GM19239 (cell line): ENCODE results near the gene CARMIL1.

Experiments used
- DNase-seq: peaks from one replicate; pipeline ENCODE4 v3.0.0; 2011; ENCODE audit warnings: low spot score; ENCODE audit not compliant: insufficient read length
- FAIRE-seq: peaks from 2 replicates; lab custom pipeline; 2011; peaks lifted over from hg19 to GRCh38; lab: Jason Lieb, UNC

Gene CARMIL1

DNA sequence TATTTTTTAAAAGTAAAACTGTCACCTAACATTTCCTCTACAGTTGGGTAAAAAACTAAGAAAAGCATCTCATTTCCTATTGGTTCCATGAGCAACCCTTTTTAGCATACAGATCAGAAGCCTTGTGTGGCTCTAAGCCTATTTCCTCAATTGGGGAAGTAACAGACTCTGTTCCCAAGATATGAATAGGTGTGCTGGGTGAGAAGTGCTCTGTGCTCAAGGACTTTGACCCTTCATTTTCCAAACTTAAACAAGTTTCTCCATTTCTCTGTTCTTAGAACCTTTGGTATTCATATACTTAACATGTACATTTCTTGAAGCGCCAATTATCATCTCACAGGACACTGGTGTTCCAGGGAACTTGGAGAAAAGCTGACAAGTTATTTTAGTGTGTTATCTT is 24.1 kb downstream of the CARMIL1 start:
- DNase-seq (no peak), FAIRE-seq (no peak)

DNA sequence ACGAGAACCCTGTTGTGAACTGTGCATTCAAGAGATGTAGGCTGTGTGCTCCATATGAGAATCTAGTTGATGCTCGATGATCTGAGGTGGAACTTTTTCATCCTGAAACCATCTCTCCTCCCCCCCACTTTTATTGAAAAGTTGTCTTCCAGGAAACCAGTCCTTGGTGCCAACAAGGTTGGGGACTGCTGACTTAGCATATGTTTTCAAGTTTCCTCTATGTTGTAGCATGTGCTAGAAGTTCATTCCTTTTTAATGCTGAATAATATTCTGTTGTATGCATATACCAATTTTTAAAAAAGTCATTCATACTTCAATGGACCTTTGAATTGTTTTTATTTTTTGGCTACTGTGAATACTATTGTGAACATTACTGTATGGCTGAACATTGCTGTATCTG is 27.2 kb downstream of the CARMIL1 start:
- DNase-seq: no peak
- FAIRE-seq: no peak

DNA sequence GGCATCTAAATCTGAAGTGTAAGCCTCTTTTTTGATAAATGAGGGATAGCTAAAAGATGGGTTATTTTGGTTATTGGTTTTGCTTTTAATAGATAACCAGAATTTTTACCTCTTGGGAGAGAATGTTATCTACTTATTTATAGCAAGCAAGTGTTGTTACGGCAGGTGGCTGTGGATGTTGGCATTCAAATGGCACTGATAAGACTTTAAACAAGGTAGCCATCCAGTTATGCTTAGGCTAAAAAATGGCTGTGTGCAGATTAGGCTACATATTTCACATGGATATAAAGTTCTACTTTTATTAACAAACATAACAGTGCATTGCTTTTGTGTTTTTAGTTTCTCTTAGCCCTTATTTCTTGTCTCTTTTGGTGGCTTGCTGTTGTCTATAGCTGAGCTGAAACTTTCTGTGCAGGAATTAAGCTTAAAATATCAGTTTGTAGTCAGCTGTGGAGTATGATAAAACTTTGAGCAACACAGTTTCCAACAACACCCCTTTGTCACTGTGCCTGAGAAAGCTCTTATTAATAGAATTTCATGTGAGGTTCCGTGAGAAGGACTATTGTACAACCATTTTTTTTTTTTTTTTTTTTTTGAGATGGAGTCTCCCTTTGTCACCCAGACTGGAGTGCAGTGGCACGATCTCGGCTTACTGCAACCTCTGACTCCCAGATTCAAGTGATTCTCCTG is 28.8 kb downstream of the CARMIL1 start:
- FAIRE-seq: no peak
- no peak for DNase-seq

DNA sequence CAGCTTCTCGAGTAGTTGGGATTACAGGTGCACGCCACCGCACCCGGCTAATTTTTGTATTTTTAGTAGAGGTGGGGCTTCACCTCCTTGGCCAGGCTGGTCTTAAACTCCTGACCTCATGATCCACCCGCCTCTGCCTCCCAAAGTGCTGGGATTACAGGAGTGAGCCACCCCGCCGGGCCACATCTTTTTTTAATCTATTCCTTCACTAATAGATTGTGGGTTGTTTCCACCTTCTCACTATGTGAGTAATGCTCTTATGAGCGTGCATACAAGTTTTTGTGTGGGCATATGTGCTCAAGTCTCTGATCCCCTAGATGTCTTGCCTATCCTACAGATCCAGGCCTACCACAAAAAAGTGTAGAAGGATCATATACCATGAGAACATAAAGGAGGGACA is 30.7 kb downstream of the CARMIL1 start:
- no peak for DNase-seq
- no peak for FAIRE-seq

DNA sequence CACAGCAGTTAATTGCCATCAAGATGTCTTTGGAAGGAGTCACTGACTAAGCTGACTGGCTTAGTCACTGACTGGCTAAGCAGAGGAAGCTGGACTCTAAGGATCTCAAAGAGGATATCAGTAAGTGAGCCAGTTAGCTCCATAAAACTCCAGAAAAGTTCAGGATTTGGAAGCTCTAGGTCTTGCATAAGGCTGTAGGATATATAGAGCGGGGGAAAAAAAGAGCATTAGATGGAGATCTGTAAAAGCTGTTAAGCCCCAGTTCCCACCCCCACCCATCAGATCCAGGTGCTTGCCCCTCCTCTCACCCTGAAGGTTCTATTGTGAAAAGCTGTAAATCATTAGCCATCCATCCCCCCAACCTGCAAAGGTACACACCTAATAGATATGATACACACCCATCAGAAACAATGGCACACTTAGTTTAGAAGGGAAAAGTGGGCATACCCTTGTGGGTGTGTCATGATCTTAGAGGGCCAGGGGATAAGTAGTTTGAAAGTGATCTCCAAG is 32.2 kb downstream of the CARMIL1 start:
- no peak for DNase-seq
- FAIRE-seq: no peak

DNA sequence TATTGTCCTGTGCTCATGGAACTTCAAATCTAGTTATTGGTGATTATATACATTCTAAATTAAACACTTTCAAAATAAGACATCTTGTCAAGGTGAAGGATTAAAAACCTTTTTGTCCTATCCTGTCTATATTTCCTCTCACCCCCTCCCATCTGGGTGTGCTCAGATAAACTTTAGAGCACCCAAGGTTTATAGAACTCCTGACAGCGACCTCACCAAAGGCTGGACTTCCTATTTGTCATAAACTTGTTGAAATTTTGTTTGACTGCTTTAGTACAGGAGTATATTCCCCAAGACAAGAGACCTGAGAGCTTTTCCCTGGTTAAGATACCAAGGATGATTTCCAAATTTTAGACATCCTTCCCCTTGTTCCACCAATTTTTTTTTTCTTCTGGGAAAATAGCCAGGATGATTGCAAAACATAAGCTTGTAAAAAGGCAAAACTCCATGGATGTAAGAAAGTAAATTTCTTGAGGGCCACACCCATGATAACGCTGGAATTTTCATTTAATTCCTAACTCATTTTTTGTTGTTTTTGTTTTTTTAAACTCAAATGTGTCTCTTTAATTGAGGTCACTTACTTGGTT is 33.0 kb downstream of the CARMIL1 start:
- DNase-seq (no peak), FAIRE-seq (no peak)

DNA sequence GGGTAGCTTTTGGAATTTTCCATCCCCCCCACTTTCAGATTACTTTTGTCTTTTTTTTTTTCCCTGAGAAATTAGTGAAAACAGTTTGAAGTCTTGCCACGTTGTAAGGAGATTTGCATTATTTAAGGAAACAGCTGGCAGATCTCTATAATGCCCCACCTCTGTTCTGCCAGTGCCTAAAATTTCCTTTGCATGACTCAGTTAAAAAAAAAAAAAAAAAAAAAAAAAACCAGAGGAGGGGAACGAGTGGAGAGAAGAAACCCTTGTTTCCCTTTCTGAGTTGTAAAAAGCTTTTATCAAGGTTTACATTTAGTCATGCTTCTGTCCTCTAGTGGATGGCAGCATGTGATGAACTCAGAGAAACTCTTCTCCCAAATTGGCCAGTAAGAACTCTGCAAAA is 33.5 kb downstream of the CARMIL1 start:
- FAIRE-seq (no peak), DNase-seq (no peak)

DNA sequence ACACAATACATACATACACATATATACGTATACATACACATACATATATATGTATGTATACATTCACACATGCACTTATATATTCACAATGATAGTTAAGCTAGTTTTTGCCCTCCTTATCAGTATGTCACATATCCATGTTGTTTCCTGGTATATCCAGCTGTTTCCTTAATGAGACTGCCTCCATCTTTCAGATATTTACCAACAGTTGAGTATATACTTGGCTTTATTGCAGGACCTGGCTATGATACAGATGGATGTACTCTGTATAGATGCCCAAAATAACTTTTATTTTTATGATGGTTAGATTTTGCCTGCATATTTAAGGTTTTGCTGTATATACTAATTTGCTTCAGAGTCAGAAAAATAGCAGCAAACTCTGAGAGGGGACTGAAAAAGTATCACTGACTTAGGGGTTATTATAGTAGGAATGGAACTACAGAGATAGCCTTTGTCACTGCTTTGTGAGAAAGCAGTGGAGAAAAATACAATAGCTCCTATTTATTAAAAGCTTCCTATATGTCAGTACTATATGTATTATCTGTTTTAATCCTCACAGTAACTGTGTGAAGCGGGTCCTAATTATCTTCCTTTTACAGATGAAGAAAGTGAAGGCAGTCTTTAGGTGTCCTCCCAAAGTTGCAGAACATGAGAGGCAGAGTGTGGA is 35.5 kb downstream of the CARMIL1 start:
- DNase-seq: no peak
- FAIRE-seq: no peak

DNA sequence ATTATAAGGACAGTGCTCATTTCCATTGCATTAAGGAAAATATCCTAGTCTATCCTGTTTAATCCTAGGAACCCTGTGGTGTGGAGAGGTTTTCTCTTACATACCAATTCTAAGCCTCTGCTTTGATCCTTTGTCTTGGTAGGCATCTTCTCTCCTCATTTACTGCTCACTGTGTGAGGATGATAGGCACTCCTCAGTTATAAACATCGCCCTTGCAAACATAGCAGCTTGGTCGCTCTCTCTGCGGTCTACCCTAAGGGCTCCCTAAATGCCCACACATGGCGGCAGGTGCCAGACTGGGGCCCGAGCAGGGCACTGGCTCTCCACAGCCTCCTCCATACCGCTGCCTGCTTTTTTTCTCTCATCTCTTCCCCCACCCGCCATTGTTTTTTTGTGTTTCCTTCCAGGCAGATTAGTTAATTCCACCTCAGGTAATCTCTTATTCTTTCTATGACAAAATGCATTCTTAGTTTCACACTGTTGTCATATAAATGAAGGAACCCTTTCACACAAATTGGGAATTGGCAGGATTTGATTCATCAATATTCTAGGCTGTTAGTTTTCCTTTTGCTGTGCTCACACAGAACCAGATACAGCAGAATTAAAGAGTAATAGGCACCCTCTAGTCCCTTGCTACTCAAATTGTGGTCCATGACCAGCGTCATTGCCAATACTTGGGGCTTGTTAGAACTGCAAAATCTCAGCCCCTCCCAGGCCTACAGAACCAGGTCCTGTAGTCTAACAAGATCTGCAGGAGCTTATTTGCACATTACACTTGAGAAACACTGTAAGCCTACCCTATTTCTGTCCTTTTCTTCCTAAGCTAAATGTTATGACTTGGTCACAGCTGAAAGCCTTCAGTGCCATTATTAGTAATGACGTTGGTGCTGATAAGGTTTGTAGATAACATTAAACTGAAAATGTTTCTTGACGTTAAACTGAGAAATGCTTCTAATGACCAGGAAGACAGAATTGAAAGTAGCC is 36.3 kb downstream of the CARMIL1 start:
- no peak for DNase-seq

DNA sequence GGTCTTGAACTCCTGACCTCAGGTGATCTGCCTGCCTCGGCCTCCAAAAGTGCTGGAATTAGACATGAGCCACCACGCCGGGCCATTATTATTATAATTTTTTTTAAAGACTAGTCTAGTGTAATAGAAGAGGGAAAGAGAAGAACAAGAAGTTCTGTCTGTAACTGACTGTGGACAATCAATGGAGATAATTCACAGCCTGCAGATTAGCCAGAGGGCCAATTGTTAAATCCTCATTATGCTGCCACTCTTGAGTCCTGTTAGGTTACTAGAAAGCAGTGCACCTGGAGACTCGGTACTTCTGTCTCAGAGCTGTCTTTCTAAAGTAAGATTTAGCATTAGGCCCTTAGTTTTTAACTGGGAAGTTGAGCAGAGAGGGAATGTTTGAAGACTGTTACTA is 37.5 kb downstream of the CARMIL1 start:
- DNase-seq: no peak
- FAIRE-seq: no peak

More for the DNA sequence above, 36.3 kb downstream of the CARMIL1 start:
- FAIRE-seq: no peak

DNA sequence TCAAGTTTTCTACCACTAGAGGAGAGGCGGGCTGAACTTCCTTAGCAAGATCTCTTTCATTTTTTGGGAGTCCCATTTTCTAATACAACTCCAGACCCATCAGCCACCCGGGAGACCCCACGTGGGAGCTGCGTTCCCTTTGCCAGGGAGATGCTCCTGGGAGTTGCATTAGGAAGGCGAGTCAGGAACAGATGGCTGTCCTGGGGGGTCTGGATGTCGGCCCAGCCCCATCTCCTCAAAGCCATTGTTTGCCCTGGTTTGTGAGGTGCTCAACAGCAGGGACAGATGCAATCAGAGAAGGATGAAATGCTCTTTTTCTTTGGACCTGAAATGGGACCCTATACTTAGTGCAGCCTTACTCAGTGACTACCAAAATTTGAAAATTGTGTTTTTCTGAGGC is 39.4 kb downstream of the CARMIL1 start:
- DNase-seq: no peak
- no peak for FAIRE-seq

DNA sequence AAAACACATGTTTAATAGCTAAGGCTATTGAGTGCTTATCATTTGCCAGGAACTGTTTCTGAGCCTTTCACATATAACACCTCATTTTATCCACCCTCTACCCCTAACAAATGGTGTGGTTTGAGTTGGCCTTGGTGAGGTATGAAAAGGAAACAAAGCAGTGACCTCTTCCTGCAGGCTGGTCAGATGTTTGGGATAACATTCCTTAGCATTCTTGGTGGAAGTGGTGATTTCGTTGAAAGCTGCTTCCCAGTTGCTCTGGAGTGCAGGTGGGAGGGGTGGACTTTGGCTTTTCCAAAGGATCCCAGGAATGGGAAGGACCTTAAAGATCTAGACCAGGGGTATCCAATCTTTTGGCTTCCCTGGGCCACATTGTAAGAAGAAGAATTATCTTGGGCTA is 41.3 kb downstream of the CARMIL1 start:
- DNase-seq (no peak), FAIRE-seq (no peak)

DNA sequence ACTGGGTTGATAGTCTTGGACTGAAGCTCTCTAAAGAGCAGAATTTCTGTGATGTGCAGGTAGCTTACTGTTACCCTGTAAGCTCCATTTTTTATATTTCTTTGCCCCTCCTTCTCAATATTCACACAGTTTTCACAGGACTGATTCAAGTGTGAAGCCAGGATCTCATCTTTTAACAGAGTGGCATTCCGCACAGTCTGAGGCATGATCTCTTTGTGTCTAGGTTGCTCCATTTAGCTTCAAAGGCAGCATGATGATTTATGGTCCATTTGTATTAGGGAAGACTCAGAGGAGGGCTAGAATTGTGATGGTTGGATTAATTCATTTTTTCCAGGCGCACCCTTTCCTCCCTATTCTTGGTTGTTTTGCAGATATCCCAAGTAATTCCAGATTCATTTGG is 43.5 kb downstream of the CARMIL1 start:
- FAIRE-seq (no peak), DNase-seq (no peak)

DNA sequence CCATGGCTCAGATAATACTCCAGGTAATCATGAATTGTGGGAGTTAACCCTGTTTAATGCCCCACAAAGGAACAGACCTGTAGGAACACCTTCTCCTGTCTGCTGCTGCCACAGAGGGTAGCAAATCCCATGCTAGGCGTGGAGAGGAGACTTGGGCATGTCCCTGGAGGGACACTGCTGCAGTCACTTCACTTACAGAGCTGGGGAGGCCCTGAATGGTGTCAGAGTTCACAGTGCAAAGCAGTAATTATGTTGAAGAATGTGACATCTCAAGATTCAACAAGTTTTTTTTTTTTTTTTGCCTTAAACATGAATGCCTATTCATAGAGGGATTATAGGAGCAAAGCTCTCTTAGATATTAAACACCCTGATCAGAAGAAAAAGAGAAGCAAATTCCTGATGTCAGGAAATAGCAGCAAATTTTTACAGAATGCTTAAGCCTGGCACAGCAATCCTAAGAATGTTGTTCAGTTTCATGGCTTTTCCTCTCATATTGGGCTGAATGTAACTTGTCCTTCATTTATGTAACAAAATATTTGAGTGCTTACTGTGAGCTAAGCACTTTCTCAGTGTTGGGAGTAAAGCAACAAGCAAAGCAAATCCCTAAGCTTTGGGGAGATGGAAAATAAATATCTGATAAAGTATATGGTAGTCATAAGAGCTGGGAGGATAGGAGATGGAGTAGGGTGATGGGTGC is 45.0 kb downstream of the CARMIL1 start:
- DNase-seq: no peak
- FAIRE-seq: no peak

DNA sequence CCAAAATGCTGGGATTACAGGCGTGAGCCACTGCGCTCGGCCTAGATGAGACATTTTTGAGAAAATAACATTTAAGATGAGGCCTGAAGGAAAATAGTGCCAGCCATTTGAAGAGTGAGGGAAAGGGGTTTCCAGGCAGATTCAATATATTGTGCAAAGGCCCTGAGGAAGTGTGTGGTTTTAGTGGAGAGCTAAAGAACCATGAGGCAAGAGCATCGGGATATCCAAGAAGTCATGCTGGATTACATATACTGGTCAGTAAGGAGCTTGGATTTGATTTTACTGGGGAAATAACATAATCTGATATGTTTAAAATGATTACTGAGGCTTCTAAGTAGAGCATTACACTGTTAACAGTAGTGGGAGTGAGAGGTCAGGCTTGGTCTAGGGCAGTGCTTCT is 47.0 kb downstream of the CARMIL1 start:
- FAIRE-seq (no peak), DNase-seq (no peak)

DNA sequence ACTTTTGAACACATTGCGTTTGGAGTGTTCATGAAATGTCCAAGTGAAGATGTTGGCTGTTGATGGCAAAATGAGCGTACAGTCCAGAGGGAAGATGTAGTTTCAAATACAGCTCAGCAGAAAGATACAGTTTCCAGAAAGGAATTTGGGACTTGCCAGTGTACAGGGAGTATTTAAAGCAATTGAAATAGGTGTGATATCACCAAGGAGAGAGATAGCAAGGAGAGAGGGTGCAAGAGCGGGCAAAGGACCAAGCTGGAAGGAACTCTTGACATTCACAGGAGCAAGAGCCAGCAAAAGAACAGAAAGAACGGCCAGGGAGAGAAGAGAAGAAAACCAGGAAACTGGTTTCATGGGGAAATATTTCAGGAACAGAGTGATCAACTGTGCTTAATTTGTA is 47.8 kb downstream of the CARMIL1 start:
- DNase-seq (no peak), FAIRE-seq (no peak)

DNA sequence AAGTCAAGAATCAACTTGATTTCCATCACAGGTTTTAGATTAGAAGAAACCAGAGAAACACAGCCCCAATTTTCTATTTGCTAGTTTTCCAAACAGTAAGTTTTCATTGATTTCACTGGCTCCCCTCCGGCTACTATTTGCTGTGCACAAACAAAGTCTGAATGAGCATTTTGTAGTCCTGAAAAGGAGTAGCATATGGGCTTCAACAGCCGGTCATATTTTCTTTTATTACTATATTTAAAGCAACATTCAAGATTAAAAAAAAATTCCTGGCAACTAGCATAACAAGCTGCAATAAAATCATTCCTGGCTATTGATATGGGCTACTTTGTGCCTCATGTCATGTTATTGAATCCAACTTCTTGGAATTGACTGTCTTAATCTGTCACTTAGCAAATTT is 48.3 kb downstream of the CARMIL1 start:
- DNase-seq: no peak
- FAIRE-seq: no peak

DNA sequence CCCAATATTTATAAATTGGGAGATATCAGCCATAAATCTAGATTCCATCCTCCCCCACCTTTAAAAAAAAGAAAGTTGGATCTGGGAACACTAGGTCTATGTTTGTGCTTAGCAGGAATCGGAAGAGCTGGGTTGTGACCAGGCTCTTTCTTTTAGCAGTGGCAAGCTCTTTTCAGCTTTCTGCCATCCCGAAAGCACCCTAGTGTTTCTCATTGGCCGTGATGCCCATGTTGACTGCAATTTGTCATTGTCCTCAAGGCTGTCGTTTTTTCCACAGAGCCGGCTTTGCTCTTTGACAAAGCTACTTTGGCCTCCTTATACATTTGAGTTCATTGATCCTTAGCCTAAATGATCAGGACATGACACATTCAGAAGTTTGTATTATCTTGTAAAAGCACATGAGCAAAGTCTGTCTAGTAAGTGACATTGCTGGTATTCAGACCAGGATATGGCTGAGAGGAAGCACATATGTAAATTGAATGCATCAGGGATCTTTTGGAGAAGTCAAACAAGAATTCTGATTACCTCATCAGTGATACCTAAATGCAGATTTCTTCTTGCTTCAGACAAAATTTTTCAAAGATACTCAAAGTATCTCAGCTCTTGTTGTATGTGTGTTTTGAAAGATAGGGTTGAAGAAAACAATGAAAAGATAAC is 50.1 kb downstream of the CARMIL1 start:
- FAIRE-seq (no peak), DNase-seq (no peak)

DNA sequence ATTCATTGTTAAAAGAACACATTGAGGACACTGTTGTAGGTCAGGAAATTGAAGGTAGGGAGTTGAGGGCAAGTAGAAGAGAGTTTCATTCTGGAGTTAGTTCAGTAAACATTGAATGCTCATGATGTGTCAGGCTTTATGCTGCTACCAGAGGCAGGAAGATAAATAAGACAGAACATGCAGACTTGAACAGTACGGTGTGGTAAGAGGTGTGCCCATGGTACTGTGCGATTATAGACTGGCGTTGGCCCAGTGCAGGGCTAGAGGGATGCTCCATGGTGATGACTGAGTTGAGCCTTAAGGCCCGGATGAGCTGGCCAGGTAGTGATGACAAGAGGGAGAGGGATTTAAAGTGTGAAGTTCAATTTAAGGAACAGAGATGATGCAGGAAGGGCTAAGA is 50.8 kb downstream of the CARMIL1 start:
- FAIRE-seq (no peak), DNase-seq (no peak)
